Muscle of leg (tissue), 9 donors: ENCODE data around the gene GREB1L. TPM values are rescaled to one million over a fixed set of nuclear protein-coding genes. Genes with fewer than 3 reads are reported as not detected.

ENCODE experiments used
- polyA plus RNA-seq, 8 donors: library from polyadenylated mRNA; unstranded; fragments of 120-200 nt; gene quantifications; one replicate each; pipeline versions ENCODE4 v1.2.1 to v1.2.3, GENCODE V29; 2013; ENCODE audit warnings: inconsistent platforms in 1 of 8, low replicate concordance in 1 of 8; ENCODE audit not compliant: insufficient read length in 8 of 8, insufficient read depth in 1 of 8
- total RNA-seq: library from RNA; stranded (reverse); fragments of 120-200 nt; gene quantifications from one replicate; pipeline ENCODE4 v1.2.4, GENCODE V29; 2013

The GREB1L gene
- total and polyA plus RNA-seq, 9 donors = 2.9 to 8.1 (median 4.9) TPM

Other genes with a start within 250 kb of the GREB1L start
- 25.5 TPM for gene ROCK1, start 130.4 kb upstream of the GREB1L start, total RNA-seq
- gene ROCK1, start 130.4 kb upstream of the GREB1L start, polyA plus RNA-seq = 10 to 100 TPM; 21.2 to 39.4 (median 31.2) TPM